Stimulated activated CD4-positive, alpha-beta T cell treated with anti-CD3 and anti-CD28 coated beads, TNF-alpha, amount 100 ng/mL, for 24 hours (primary cell): ENCODE measurements around the gene PRKCE.

Experiments
- DNase-seq, 3 experiments: peaks; one replicate each; pipeline ENCODE4 v3.0.0-alpha.2; 2020; ENCODE audit warnings: low read depth in 3 of 3

Gene PRKCE

GRCh38 chr2:46042207-46042637, 390.7 kb downstream of the PRKCE start:
- no peak for DNase-seq

- DNase-seq: no peak
Observed at GRCh38 chr2:46042711-46043110, 391.2 kb downstream of the PRKCE start.

- no peak for DNase-seq
Observed at GRCh38 chr2:46045888-46046287, 394.4 kb downstream of the PRKCE start.

- DNase-seq: no peak
Observed at GRCh38 chr2:46047290-46047689, 395.8 kb downstream of the PRKCE start.

- DNase-seq: no peak
Observed at GRCh38 chr2:46048693-46049092, 397.2 kb downstream of the PRKCE start.

GRCh38 chr2:46050027-46050426, 398.6 kb downstream of the PRKCE start:
- DNase-seq: no peak

GRCh38 chr2:46050489-46050888, 399.0 kb downstream of the PRKCE start:
- no peak for DNase-seq

- DNase-seq: no peak
Observed at GRCh38 chr2:46051085-46051484, 399.6 kb downstream of the PRKCE start.

- no peak for DNase-seq
Observed at GRCh38 chr2:46053564-46053963, 402.1 kb downstream of the PRKCE start.

- DNase-seq: no peak
Observed at GRCh38 chr2:46056541-46056940, 405.1 kb downstream of the PRKCE start.

- no peak for DNase-seq
Observed at GRCh38 chr2:46058140-46058539, 406.7 kb downstream of the PRKCE start.

GRCh38 chr2:46062637-46063412, 411.4 kb downstream of the PRKCE start:
- DNase-seq: peak; percentile 48 to 61 (median 55)

GRCh38 chr2:46064396-46064795, 412.9 kb downstream of the PRKCE start:
- no peak for DNase-seq

- no peak for DNase-seq
Observed at GRCh38 chr2:46065152-46065551, 413.7 kb downstream of the PRKCE start.

GRCh38 chr2:46066116-46066515, 414.6 kb downstream of the PRKCE start:
- no peak for DNase-seq

GRCh38 chr2:46066601-46067000, 415.1 kb downstream of the PRKCE start:
- DNase-seq: no peak

GRCh38 chr2:46067062-46067461, 415.6 kb downstream of the PRKCE start:
- DNase-seq: no peak

- DNase-seq: no peak
Observed at GRCh38 chr2:46067501-46068305, 416.2 kb downstream of the PRKCE start.

GRCh38 chr2:46068636-46069035, 417.2 kb downstream of the PRKCE start:
- DNase-seq: no peak

GRCh38 chr2:46071074-46071473, 419.6 kb downstream of the PRKCE start:
- no peak for DNase-seq

- no peak for DNase-seq
Observed at GRCh38 chr2:46072101-46072820, 420.8 kb downstream of the PRKCE start.

GRCh38 chr2:46073540-46074046, 422.1 kb downstream of the PRKCE start:
- no peak for DNase-seq
